ENCODE data around the gene BCAM.
"Not testable (repeated sequence)": the region's sequence is repeated elsewhere in the genome, so short reads cannot be mapped to it uniquely, and the experiment has no call there.

Gene BCAM

DNA sequence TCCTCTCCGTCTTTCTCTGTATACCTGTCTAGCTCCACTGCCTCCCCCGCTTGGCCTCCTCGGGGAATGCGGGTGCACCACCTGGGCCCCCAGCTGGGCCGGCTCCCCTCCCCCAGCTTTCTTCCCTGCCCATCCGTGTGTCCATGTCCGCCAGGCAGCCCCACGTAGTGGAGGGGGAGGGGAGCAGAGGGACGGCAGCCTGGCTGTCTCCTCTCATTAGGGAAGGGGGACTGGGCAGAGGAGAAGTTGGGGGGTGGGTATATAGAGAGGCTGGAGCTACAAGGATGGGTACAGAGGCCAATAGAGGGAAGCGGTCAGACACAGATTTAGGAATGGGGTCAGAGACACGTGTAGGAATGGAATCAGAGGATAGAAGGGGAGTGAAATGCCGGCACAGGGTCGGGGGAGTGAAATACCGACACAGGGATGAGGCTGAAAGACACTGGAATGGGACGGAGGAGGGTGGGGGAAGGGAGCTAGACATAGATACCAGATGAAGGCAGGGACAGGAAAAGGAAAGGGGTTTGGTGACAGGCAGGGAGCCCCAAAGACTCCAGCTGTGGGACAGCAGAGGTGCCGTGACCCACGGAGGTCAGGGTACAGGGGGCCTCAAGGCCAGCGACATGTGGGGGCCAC lies 40.0 kb downstream of the BCAM start:
- FAIRE-seq: no peak
- no peak for DNase-seq (ENCODE audit: low spot score)

DNA sequence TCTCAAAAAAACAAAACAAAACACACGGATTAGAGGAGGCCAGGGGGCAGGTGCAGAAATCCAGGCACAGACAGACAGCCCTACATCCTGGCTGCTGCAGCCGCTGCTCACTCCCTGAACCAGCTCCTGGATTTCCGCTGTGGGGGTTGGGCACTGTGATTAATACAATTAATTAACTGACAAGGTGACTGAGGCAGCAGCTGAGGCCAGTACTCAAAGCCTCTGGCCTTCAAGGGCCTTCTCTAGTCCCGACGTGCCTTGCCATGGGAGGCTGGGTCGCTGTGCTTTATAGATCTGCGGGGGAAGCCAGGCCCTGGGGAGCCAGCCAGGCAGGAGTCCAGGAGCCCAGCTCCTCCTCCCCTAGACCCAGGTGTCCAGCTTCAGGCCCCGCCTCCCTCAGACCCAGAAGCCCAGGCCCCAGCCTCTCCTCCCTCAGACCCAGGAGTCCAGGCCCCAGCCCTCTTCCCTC lies 41.8 kb downstream of the BCAM start:
- no peak for FAIRE-seq
- DNase-seq (ENCODE audit: low spot score): no peak

DNA sequence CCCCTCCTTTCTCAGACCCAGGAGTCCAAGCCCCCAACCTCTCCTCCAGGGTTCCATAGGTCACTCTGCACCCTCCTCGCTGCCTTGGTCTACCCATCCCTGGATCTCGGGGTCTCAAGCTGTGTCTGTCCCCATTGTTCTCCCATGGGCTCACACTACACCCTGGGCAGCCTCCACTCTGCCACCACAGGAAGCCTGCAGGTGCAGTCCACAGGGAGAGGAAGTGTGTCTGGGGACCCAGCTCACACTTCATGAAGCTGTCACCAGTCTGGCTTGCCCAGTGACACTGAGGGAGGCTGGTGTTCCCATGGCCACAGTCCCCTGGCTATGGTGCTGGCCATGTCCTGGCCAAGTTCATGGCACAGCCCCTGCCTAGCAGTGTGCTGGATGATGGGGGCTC lies 42.5 kb downstream of the BCAM start:
- no peak for FAIRE-seq

DNA sequence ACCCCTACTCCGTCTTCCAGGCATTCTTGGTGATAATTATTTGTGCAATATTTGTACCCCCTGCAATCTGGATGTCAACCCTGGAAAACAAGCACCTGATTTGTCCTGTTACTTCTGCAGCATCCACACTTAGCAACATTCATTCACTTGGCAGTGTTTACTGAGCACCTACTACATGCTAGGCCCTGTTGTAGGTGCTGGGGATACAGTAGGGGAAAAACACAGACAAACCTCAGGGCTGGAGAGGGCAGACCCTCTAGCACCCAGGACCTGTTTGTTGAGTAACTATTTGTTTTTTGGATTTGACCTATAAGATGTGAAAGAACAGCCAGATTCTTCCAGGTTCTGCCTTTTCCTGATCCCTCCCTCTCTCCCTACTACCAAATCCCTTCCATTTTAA lies 46.7 kb downstream of the BCAM start:
- DNase-seq (ENCODE audit: low spot score) (no peak), FAIRE-seq (no peak)

More for the DNA sequence above, 42.5 kb downstream of the BCAM start:
- no peak for DNase-seq (ENCODE audit: low spot score)

DNA sequence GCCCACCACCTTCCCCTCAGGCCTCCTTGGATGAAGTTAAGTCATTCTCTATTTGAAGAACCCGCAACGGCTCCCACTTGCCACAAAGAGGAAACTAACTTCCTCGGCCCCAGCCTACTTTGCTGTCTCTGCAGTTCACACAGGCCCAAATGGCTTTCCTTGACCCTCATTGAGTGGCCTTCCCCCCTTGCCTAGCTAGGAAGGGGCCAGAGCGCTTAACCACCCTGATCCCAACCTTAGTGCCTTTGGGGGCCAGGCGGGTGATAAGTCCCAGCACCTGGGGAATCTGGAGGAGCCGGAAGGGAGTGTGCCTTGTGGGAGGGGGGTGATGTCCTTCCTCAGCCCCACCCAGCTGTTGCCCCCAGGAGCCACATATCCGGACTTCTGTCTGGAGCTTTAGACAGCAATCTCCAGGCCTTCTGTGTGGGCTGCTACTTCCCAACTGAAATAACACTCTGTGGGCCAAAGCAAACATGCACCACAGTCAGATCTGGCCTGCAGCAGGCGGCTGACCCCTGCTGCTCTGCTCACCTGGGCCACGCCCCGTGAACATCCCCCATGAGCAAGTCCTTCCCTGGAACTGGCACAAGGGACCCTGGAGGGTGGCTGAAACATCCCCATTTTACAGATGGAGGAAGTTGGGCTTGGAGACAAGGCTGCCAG lies 47.6 kb downstream of the BCAM start:
- FAIRE-seq: no peak
- no peak for DNase-seq (ENCODE audit: low spot score)

DNA sequence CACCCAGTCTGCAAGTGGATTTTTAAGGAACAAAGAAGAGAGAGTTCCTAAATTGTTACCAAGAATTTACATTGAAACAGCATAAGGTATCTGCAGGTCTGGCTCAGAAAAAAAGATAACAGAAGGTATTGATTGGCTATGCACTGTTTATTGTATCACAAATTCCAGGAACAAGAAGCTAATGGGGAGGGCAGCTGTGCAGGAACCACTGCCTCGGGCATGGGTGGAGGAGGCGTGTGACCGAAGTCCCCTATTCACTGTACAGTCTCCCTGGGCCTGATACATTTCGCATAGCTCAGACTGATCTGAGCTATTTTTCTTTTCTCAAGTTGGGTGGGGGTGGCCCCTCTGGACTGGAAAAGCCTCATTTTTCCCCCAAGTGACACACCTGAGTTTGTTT lies 48.9 kb downstream of the BCAM start:
- FAIRE-seq: no peak
- DNase-seq (ENCODE audit: low spot score): no peak

DNA sequence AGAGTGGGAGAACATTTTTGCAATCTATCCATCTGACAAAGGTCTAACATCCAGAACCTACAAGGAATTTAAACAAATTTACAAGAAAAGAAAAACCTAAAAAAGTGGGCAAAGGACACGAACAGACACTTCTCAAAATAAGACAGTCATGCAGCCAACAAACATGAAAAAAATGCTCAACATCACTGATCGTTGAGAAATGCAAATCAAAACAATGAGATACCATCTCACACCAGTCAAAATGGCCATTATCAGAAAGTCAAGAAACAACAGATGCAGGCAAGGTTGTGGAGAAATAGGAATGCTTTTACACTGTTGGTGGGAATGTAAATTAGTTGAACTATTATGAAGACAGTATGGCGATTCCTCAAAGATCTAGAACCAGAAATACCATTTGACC lies 52.7 kb downstream of the BCAM start:
- DNase-seq (ENCODE audit: low spot score); FAIRE-seq: not testable (repeated sequence)

DNA sequence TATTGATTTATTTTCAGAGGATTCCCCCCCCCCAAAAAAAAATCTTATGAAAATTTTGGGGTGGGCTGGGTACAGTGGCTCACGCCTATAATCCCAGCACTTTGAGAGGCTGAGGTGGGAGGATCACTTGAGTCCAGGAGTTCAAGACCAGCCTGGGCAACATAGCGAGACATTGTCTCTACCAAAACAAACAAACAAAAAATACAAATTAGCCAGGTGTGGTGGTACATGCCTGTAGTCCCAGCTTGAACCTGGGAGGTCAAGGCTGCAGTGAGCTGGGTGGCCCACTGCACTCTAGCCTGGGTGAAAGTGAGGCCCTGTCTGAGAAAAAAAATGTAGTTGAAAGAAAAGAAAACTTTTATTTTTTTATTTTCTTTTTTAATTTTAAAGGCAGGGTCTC lies 55.1 kb downstream of the BCAM start:
- no peak for DNase-seq (ENCODE audit: low spot score)
- no peak for FAIRE-seq

DNA sequence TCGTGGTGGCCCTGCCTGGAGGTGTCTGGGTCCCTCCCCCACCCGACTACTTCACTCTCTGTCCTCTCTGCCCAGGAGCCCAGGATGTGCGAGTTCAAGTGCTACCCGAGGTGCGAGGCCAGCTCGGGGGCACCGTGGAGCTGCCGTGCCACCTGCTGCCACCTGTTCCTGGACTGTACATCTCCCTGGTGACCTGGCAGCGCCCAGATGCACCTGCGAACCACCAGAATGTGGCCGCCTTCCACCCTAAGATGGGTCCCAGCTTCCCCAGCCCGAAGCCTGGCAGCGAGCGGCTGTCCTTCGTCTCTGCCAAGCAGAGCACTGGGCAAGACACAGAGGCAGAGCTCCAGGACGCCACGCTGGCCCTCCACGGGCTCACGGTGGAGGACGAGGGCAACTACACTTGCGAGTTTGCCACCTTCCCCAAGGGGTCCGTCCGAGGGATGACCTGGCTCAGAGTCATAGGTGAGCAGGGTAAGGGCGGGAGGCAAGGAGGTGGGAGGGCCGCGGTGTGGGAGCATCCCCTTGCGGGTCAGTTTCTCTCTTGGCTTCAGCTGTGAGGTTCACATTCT lies 56.4 kb downstream of the BCAM start:
- FAIRE-seq (no peak), DNase-seq (ENCODE audit: low spot score) (no peak)

DNA sequence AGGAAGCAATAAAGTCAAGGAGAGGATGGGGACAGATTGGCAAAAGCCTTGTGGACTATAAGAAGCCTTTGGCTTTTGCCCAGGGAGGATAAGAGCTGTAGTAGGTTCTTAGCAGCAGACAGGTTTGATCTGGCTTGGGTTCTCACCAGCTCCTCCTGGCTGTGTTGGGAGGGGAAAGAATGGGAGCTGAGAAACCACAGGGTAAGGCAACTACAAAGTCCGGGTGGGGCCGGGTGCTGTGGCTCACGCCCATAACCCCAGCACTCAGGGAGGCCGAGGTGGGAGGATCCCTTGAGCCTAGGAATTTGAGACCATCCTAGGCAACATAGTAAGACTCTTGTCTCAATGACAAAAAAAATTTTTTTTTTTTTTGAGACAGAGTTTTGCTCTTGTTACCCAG lies 57.8 kb downstream of the BCAM start:
- DNase-seq (ENCODE audit: low spot score) (no peak), FAIRE-seq (no peak)

DNA sequence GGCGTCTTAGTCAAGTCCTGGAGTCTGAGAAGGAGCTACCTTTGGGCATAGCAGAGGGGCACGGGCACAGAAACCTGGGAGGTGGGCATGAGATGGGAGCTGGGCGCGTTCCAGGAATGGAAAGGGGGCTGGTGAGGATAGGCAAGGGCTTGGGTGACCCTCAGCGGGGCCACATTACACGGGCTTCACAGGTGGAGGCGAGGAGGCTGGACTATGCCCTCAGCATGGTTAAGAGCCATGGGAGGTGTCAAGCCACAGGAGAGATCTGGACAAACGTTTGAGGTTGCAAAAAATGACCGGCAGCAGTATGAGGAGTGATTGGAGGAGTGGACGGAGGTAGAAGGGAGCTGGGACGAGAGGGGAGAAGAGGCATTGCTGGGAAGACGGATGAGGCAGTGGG lies 58.7 kb downstream of the BCAM start:
- no peak for DNase-seq (ENCODE audit: low spot score)
- no peak for FAIRE-seq

DNA sequence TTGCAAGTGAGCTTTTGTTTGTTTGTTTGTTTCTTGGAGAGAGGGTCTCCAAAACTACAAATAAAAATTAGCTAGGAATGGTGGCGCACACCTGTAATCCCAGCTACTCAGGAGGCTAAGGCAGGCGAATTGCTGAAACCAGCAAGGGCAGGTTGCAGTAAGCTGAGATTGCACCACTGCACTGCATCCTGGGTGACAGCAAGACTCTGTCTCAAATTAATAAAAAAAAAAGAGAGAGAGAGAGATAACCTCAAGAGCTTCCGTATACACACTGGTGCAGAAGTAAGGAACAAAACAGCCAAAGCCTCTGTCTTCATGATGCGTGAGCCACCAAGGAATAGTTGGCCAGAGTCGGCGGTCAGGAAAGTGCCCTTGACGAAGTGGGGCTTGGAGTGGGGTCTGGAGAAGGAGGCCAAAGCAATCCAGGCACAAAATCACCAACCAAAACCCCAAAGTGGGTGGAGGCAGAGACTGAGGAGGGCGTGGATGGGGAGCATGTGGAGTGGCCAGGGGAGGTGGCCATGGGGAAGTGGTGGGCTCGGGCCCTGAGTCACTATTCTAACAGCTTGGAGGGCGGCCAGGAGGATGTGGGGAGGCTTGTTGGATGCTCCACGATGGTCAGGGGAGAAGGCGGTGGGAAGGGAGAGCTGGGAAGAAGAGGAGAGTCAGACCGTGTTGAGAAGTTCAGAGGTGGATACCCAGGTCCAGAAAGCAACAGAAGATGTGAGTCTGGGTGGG lies 61.0 kb downstream of the BCAM start:
- FAIRE-seq: no peak
- DNase-seq (ENCODE audit: low spot score): peak; percentile 63

All from urothelium cell line (cell line).